DND-41 (cell line): Measurements from ENCODE around the gene HSPA12A.

Experiments
- ATAC-seq: fragments of 200-7000 bp; cut with Tn5 transposase; 3 replicates; pipeline ENCODE4 v1.9.1; 2021; ENCODE audit warnings: low read depth; ENCODE audit not compliant: insufficient read depth
- DNase-seq: peaks from one replicate; pipeline ENCODE4 v3.0.0-alpha.2; 2020
- H2AFZ ChIP-seq: 2 replicates; pipeline ENCODE4 v1.6.0; 2012; ENCODE audit warnings: low read depth, low read length
- H3K27ac ChIP-seq: 2 replicates; pipeline ENCODE4 v1.5.1; 2012; ENCODE audit warnings: low read length, inconsistent platforms
- H3K27me3 ChIP-seq: fragments of 200-600 bp; sonication (generic); 2 replicates; pipeline ENCODE4 v1.6.0; 2012; ENCODE audit warnings: low read length, mild to moderate bottlenecking, inconsistent platforms; ENCODE audit not compliant: insufficient read depth, poor library complexity
- H3K36me3 ChIP-seq: 2 replicates; pipeline ENCODE4 v1.5.1; 2012; ENCODE audit warnings: low read length, inconsistent platforms; ENCODE audit not compliant: insufficient read depth
- H3K4me1 ChIP-seq: 2 replicates; pipeline ENCODE4 v1.5.1; 2012; ENCODE audit warnings: mild to moderate bottlenecking, low read length; ENCODE audit not compliant: insufficient read depth
- H3K4me2 ChIP-seq: 2 replicates; pipeline ENCODE4 v1.6.0; 2012; ENCODE audit warnings: mild to moderate bottlenecking, moderate library complexity, low read length, inconsistent platforms; ENCODE audit not compliant: insufficient read depth
- H3K4me3 ChIP-seq, 2 experiments: fragments of 200-600 bp in 1 of 2; shearing (Covaris generic) in 1 of 2; 2 replicates each; pipeline ENCODE4 v1.5.1; 2012 to 2016; ENCODE audit warnings: inconsistent platforms in 2 of 2, low read length in 2 of 2, mild to moderate bottlenecking in 2 of 2, low read depth in 1 of 2, moderate library complexity in 1 of 2
- H3K79me2 ChIP-seq: 2 replicates; pipeline ENCODE4 v1.6.0; 2012; ENCODE audit warnings: low read length, inconsistent platforms; ENCODE audit not compliant: insufficient read depth
- H3K9ac ChIP-seq: 2 replicates; pipeline ENCODE4 v1.6.0; 2012; ENCODE audit warnings: low read depth, mild to moderate bottlenecking, inconsistent platforms, low read length, moderate library complexity
- H3K9me3 ChIP-seq: 2 replicates; pipeline ENCODE4 v1.5.1; 2012; ENCODE audit warnings: low read length, moderate library complexity, mild to moderate bottlenecking, inconsistent platforms; ENCODE audit not compliant: insufficient read depth, severe bottlenecking
- H4K20me1 ChIP-seq: 2 replicates; pipeline ENCODE4 v1.6.0; 2012; ENCODE audit warnings: low read length; ENCODE audit not compliant: insufficient read depth
- CTCF ChIP-seq: IDR thresholded peaks from 2 replicates; pipeline ENCODE4 v1.5.1; 2012; ENCODE audit warnings: borderline replicate concordance, low read length, moderate library complexity, mild to moderate bottlenecking; ENCODE audit not compliant: poor library complexity, severe bottlenecking; ENCODE audit errors: extremely low read depth
- EZH2 ChIP-seq: IDR thresholded peaks from 3 replicates; pipeline ENCODE4 v1.6.1; 2012; ENCODE audit warnings: borderline replicate concordance, low read depth, mild to moderate bottlenecking, moderate library complexity, low read length, inconsistent platforms; ENCODE audit not compliant: severe bottlenecking

The HSPA12A gene

GRCh38 chr10:116632596-116633215, 109.7 kb downstream of the HSPA12A start:
- Histone ChIP-seq H2AFZ (no peak overlapping the region), H4K20me1 (no peaks in the 10 kb centered on the region), H3K4me3 (no peak overlapping the region), H3K9me3 (no peaks in the 10 kb centered on the region), H3K36me3 (no peaks in the 10 kb centered on the region), H3K79me2 (no peaks in the 10 kb centered on the region), H3K9ac (no peak overlapping the region), H3K4me2 (no peak overlapping the region), H3K27me3 (no peaks in the 10 kb centered on the region), H3K27ac (no peak overlapping the region), H3K4me1 (no peaks in the 10 kb centered on the region)
- DNase-seq (no peak), ATAC-seq (no peak)
- TF ChIP-seq CTCF (no peak), EZH2 (no peak)

GRCh38 chr10:116631871-116632295, 110.5 kb downstream of the HSPA12A start:
- Histone ChIP-seq H3K4me3 (no peak overlapping the region), H3K27me3 (no peaks in the 10 kb centered on the region), H3K79me2 (no peaks in the 10 kb centered on the region), H3K9ac (no peak overlapping the region), H3K27ac (no peak overlapping the region), H3K36me3 (no peaks in the 10 kb centered on the region), H3K4me1 (no peaks in the 10 kb centered on the region), H3K4me2 (no peak overlapping the region), H4K20me1 (no peaks in the 10 kb centered on the region), H3K9me3 (no peaks in the 10 kb centered on the region), H2AFZ (no peak overlapping the region)
- ATAC-seq (no peak), DNase-seq (no peak)
- no peak for TF ChIP-seq CTCF
- no peak for TF ChIP-seq EZH2

GRCh38 chr10:116630020-116630419, 112.3 kb downstream of the HSPA12A start:
- Histone ChIP-seq H4K20me1 (no peaks in the 10 kb centered on the region), H3K4me2 (no peak overlapping the region), H3K4me1 (no peaks in the 10 kb centered on the region), H3K36me3 (no peaks in the 10 kb centered on the region), H3K4me3 (no peak overlapping the region), H3K27ac (no peak overlapping the region), H2AFZ (no peak overlapping the region), H3K79me2 (no peaks in the 10 kb centered on the region), H3K9me3 (no peaks in the 10 kb centered on the region), H3K27me3 (no peaks in the 10 kb centered on the region), H3K9ac (no peak overlapping the region)
- TF ChIP-seq CTCF (no peak), EZH2 (no peak)
- ATAC-seq (no peak), DNase-seq (no peak)

GRCh38 chr10:116629340-116629739, 113.0 kb downstream of the HSPA12A start:
- Histone ChIP-seq H3K27ac (no peak overlapping the region), H3K27me3 (no peaks in the 10 kb centered on the region), H3K9ac (no peak overlapping the region), H3K4me2 (no peak overlapping the region), H3K4me1 (no peaks in the 10 kb centered on the region), H3K4me3 (no peak overlapping the region), H3K36me3 (no peaks in the 10 kb centered on the region), H4K20me1 (no peaks in the 10 kb centered on the region), H3K79me2 (no peaks in the 10 kb centered on the region), H3K9me3 (no peaks in the 10 kb centered on the region), H2AFZ (no peak overlapping the region)
- ATAC-seq: no peak
- TF ChIP-seq EZH2 (no peak), CTCF (no peak)
- DNase-seq: no peak
